NCI-H748 (cell line): ENCODE measurements around the gene BBS9.
"Not testable (repeated sequence)": the region's sequence is repeated elsewhere in the genome, so short reads cannot be mapped to it uniquely, and the experiment has no call there.

Experiments used
- DNase-seq: peaks from one replicate; lab custom pipeline; 2025; ENCODE audit not compliant: unreplicated experiment; lab: John Stamatoyannopoulos, UW

BBS9 gene

GRCh38 chr7:33485747-33486493, 356.6 kb downstream of the BBS9 start:
- DNase-seq = no peak

- DNase-seq = no peak
These were observed 357.3 kb downstream of the BBS9 start for GRCh38 chr7:33486633-33487032.

GRCh38 chr7:33487998-33488682, 358.8 kb downstream of the BBS9 start:
- DNase-seq = no peak

- DNase-seq = peak; percentile 60
These were observed 365.1 kb downstream of the BBS9 start for GRCh38 chr7:33494474-33494873.

DNA sequence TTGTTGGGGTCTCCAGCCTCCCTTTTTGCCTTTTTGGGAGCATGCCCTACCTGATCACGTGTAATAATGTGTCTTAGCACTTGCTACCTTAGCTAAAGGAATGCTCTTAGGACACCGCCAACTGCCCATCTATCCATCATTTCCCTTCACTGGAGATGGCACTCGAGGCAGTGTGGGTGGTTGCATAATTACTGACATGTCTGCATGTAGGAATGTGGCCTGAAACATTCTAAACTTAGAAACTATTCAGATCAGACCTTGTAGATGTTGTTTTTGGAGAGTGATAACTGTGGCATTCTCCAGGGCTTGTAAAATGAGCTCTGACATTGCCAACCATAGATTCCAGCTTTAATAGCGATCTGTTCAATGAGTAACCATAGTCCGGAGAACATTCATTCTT, 365.8 kb downstream of the BBS9 start:
- no peak for DNase-seq

DNA sequence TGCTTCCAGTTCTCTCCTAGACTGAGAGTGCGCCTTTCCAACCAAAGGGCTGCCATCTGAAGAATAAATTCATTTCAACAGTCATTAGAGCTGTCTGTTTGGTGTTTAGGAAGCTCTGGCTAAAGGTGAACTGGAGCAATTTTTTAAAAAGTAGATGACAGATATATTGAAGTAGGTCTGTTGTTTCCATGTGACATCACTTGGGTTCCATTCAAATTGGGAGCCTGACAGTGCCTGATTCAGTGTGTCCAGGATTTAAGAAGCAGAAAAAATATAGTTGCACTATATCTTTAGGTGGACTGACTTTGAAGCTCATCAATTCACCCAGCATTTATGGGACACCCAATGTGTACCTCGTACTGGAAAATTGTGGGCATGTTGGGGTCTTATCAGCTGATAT, 367.7 kb downstream of the BBS9 start:
- DNase-seq = no peak

DNA sequence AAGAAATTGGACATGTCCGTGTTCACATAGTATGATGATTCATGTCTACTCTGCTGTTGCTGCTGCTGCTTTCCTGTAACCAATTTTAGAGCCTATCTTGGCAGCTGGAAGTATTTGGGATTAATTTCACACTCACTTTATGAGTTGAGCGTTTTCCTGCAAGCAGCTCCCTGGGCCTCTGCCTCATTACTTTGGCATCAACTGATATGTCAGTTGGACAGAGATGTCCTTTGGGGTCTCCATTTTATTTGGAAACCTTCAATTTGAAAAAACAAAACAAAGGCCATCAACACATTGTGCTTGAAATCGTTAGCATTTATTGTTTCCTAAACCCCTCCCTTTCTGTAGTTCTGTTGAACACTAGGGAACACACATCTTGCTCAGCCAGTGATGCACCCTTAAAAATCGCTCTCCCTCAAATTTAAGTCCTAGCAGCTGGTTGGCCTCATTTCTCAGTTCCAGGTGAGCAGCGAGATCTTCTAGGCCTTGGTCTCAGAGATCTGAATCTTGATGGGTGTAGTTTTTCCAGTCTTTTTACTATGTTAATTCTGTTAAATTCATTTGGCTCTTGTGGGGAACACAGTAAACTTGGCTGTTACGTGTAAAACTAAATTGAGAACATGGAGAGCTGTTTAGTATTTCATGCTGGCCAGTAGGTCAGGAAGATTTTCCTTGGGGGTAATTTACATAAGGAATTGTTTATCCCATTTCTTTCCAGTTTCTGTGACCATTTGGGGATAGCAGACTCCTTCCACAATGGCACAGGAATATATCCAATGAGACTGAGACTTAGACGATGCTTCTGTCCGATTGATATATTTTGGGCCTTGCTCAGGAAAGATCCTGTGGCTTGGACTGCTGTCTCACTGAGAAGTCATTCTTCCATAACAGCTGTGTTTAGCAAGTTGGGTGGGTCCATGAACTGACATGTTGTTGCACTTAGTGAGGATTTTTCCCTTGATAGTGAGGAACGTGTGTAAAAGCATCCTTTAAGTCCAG, 371.6 kb downstream of the BBS9 start:
- DNase-seq = no peak

- DNase-seq = no peak
These were observed 373.6 kb downstream of the BBS9 start for GRCh38 chr7:33503014-33503413.

DNA sequence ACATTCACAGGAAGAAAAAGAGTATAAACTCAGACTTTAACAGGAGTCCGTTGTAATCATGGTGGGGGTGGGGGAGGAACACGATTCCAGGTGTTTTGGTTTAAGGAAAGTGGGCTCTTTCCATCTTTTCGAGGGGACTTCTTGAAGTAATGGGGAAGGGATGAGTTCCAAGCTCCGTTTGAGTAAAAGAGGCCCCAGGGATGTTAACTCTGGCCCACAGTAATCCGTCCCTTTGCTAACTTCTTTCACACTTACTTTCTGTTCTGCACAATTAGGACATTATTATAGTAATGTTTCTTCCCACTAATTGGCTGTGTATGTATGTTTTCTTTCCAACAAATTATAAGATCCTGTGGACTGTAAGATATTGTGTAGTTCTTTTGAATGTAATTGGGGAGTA, 374.4 kb downstream of the BBS9 start:
- no peak for DNase-seq

DNA sequence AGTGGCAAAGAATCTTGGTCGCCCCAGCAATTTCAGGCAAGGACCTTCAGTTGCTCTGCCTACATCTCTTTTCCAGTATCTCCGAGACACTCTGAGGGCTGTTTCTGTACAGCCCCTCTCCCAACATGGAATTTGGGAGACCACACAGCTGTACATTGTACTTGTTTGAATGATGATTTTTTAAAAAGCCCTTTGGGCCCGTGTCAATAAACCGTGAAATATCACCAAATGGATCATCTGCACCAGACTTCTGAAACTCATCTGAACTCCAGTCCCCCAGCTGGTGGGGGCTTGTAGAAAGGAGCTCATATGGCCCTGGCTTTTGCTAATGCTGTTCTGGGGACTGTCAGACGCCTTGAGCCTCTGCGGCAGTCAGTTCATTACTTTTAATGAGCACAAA, 374.9 kb downstream of the BBS9 start:
- no peak for DNase-seq

- no peak for DNase-seq
These were observed 379.8 kb downstream of the BBS9 start for GRCh38 chr7:33509206-33509605.

DNA sequence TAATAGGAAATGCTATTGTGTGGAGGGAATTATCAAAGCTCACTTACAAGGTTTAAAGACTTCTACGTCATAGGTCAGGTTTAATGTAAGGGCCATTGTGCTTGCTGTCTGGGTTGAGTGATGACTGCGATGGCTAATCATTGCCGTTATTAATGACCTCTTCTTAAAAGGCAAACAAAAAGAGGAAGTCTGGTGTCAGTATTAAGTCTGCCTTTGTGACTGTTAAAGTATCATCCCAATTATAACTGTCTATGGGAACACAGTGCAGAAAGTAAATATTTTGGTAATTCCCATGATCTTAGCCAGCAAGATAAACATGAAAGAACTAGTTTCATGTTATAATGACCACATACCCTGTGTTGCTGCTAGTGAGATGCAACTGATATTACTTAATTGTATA, 382.4 kb downstream of the BBS9 start:
- peak; percentile 71 for DNase-seq

DNA sequence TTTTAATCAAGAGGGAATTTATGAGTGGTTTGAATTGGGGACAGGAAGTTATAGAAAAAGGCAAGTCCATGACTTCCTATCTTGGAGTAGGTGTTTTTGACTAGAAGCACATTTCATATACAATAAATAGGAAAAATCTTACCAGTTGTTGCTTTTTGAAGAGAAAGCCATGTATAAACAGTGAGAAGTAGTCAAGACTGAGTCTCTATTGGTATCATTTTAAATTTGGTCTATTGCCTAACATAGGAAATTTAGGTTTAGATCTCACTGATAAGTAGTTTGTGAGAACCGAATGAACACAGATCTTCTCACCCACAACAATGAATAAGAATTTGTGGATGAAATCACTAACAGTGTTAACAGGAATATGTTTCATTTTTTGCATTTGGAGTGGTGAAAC, 387.2 kb downstream of the BBS9 start:
- no peak for DNase-seq

DNA sequence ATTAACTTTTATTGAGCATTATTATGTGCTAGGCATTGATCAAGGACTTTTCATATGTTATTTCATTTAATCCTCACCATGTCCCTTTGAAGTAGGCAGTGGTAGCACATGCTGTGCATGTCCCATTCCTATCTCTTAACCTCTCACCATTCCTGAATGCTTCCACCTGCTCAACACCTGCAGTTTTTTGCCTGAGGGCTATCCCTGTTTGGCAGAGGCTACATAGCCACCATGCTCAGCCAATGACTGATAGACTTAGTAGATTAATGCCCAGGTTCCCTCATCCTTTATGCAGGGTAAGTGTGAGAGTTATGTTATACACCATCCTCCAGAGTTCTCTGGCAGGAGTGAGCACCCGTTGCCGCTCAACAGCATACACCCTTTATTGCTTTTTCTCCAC, 387.8 kb downstream of the BBS9 start:
- DNase-seq = peak; percentile 40

DNA sequence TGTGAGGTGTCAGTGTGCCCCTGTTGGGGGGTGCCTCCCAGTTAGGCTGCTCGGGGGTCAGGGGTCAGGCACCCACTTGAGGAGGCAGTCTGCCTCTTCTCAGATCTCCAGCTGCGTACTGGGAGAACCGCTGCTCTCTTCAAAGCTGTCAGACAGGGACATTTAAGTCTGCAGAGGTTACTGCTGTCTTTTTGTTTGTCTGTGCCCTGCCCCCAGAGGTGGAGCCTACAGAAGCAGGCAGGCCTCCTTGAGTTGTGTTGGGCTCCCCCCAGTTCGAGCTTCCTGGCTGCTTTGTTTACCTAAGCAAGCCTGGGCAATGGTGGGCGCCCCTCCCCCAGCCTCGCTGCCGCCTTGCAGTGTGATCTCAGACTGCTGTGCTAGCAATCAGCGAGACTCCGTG, 397.6 kb downstream of the BBS9 start:
- DNase-seq = peak; percentile 36

DNA sequence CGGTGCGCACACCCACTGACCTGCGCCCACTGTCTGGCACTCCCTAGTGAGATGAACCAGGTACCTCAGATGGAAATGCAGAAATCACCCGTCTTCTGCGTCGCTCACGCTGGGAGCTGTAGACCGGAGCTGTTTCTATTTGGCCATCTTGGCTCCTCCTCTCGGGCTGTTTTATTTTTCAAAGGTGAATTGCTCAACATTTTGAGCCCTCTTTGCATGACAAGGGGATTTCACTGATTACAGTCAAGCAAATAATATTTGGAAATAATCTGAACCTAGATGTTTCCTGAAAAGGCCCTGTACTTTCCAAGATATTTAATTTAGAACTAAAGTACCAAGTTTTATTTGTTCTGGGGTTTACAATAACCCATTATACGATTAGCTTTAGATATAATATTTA, 398.2 kb downstream of the BBS9 start:
- not testable (repeated sequence) for DNase-seq

DNA sequence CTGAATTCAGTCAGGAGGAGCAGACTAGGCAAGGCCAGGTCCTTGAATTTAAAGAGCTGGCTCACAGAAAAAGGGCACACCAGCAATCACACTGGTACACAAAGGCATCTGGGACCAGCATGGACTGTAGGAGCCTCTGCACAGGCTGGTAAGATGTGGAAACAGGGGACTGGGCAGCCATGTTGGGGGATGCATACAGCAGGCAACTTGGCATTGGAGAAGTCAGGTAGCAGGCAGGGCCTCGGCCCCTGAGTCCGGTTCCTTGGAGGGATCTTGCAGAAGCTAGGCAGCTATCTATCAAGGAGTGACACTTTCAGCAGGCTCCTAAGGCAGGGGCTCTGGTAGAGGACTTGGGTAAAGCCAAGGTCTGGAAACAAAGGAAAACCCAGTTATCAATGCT, 399.7 kb downstream of the BBS9 start:
- no peak for DNase-seq

GRCh38 chr7:33530664-33531063, 401.3 kb downstream of the BBS9 start:
- DNase-seq = no peak

DNA sequence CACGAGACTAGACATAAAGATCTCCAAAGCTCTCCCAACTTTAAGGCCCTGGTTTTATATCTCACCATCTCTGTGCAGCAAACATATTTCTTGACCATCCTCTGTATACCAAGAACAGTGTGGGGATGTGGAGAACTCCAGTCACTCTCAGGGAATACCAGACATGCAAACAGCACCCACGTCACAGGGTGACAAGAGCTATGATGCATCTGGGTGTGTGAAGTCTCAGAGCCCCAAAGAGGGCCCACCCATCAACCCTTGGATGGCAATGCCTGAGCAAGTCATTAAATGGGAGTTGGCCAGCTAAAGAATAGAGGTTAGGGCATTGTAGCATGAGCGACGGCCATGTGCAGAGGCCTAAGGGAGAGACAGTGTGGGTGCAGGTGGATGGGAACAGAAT, 402.5 kb downstream of the BBS9 start:
- no peak for DNase-seq

- DNase-seq = no peak
These were observed 405.5 kb downstream of the BBS9 start for GRCh38 chr7:33534833-33535232.

GRCh38 chr7:33535989-33536388, 406.6 kb downstream of the BBS9 start:
- no peak for DNase-seq
